HG03064 (cell line): ENCODE measurements around the gene FAM229B.
"Not testable (repeated sequence)": the region's sequence is repeated elsewhere in the genome, so short reads cannot be mapped to it uniquely, and the experiment has no call there.

ENCODE experiments used
- ATAC-seq: cut with Tn5 transposase; IDR thresholded peaks from one replicate; pipeline ENCODE4 v1.9.1; 2021; ENCODE audit warnings: low read depth; ENCODE audit not compliant: unreplicated experiment

FAM229B gene

DNA sequence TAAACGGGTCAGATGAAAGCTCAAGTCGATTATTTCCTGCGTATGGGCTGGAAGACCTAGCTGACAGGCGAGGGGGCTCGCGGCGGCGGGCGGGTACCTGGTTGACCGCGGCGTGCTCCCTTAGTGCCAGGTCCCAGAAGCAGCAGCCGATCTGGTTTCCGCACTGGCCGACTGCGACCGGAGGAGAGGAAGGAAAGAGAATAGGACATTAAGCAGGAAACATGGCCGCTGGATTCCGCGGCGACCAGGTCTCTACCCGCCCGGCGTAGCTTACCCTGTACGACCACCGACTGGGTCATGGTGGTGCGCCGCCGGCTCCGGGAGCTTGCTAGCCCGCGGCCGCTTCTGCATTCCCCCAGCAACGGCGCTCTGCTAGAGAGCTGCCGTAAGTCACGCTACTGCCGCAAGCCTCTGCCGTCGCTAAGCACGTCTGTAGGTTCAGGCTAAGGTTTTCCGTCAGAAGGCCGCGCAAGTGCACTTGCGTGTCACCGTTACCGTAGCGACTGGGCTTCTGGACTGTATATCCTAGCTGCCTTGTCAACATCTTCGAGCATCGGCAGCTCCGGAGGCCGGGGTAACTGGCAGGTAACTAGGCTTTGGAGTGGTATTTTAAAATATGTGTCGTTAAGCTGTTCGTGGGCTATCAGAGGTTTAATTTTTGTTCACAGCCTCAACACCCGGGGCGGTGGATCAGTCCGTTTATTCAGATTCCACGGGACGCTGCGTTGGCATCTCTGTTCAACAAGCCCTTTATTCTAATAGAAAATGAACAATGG, at the start of gene FAM229B, which contains the start of gene TUBE1:
TSS of gene FAM229B (plus strand) at position 456 of the 776 bp plus-strand sequence. CDS start 11,693 bp downstream, outside the sequence.
TSS of gene TUBE1 (minus strand) at position 347 of the 776 bp plus-strand sequence. CDS start at position 299, 48 bp downstream.
- peak; percentile 98 for ATAC-seq

GRCh38 chr6:112037783-112038216, 49.6 kb upstream of the FAM229B start:
- no peak for ATAC-seq

- no peak for ATAC-seq
These were observed 49.1 kb upstream of the FAM229B start for GRCh38 chr6:112038268-112038667.

- ATAC-seq, result no peak
These were observed 48.5 kb upstream of the FAM229B start for GRCh38 chr6:112038756-112039430.

DNA sequence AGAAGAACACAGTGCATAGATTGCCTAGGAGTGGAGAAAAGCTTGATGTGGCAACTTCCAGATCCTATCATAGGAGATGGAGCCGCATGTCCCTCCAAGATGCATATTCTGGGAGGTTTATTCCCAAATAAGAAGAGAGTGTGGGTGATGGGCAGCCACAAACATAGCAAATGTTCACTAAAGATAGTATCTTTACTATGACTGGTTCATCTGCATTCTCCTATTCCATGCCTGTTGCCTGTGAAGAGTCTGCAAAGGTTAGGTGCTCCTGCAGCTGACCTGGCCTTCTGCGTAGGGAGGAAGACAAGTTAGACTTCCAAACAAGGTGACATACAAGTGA, 48.0 kb upstream of the FAM229B start:
- ATAC-seq, result no peak

- no peak for ATAC-seq
These were observed 46.4 kb upstream of the FAM229B start for GRCh38 chr6:112040956-112041355.

- ATAC-seq, result no peak
These were observed 45.9 kb upstream of the FAM229B start for GRCh38 chr6:112041535-112041934.

- ATAC-seq, result peak; percentile 91
These were observed 44.1 kb upstream of the FAM229B start for GRCh38 chr6:112043032-112044007.

DNA sequence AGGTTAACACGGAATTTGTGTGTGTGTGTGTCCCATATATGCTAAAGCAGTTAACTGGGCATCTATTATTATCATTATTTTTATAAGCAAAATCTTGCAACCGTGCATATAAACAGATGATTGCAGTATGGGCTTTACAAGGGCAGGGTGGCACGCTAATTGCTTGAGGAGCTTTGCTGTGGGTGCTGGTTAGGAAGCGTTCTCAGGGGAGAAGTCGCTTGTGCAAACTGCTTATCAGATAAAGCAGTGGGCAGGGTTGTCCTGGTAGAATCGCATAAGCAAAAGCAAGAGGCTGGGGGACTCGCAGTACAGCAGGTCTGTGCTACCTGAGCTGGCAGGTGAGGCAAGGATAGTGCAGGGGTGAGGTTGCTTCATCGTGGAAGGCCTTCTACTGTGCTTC, 43.2 kb upstream of the FAM229B start:
- no peak for ATAC-seq

- ATAC-seq, result no peak
These were observed 42.5 kb upstream of the FAM229B start for GRCh38 chr6:112044856-112045255.

- ATAC-seq, result not testable (repeated sequence)
These were observed 39.9 kb upstream of the FAM229B start for GRCh38 chr6:112047523-112047922.

DNA sequence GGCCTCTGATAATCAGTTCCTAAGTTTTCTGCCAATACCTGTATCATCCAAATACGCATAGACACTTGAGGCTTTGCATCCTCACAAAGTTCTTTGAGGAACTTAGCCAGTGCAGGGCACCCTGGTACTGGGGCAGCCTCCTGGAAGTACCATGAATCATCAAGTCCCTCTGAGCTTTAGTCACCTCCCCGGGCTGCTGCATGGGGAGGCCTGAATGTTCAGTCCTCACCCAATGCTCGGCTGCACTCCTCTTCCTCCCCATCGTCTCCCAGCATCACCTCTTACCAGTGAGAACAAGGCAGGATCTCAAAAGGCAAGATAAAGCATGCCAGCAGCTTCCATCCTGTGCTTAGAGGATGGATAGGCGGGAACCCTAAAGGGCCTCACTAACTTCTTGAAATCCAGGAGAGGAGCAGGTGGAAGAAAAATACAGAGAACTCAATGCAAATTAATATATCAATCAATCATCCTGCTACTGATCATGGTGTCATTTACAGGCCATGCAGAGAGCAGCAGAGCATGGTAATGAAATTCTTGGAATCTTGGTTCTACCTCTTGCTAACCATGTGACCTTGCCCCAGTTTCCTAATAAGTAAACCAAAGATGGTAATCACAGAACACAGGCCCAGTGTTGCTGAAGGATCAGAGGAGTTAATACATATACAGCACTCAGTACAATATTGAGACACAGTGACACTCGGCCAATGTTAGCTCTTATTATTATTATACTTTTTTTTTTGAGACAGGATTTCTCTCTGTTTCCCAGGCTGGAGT, 38.2 kb upstream of the FAM229B start:
- no peak for ATAC-seq

- ATAC-seq, result no peak
These were observed 37.4 kb upstream of the FAM229B start for GRCh38 chr6:112049996-112050395.

- ATAC-seq, result no peak
These were observed 37.0 kb upstream of the FAM229B start for GRCh38 chr6:112050429-112050828.

- not testable (repeated sequence) for ATAC-seq
These were observed 36.1 kb upstream of the FAM229B start for GRCh38 chr6:112051251-112051740.

DNA sequence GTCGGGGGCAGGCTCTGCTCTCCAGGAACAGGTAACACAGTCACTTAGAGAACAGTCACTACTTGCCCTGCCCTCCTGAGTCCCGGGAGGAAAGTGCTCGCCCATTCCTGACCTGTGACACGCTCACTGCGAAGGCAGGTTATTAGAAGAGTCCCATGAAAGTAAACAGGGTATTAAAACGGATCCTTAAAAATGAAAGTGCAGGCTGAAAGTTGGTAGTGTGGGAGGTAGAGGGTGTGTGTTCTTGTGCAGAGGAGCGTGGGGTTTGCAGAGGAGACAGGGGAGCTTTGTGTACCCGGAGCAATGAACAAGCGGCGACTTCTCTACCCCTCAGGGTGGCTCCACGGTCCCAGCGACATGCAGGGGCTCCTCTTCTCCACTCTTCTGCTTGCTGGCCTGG, 33.4 kb upstream of the FAM229B start, which contains the start of gene CCN6:
TSS of gene CCN6 (plus strand) at position 104 of the 400 bp plus-strand sequence. CDS start at position 358, 254 bp downstream.
- ATAC-seq, result no peak

- no peak for ATAC-seq
These were observed 32.7 kb upstream of the FAM229B start for GRCh38 chr6:112054555-112055190.

GRCh38 chr6:112058243-112059032, 29.0 kb upstream of the FAM229B start:
- ATAC-seq, result no peak
